ENCODE data around the gene MINDY2.

MINDY2 gene

GRCh38 chr15:58749532-58750337, 21.4 kb upstream of the MINDY2 start, which contains the start of gene ADAM10:
Gene ADAM10, minus strand, starts transcription at chr15:58749707. Its CDS starts 173 bp downstream, at chr15:58749534.
- no peak for TF ChIP-seq CTCF (IDR thresholded peaks at IDR 0.05; ENCODE audit: low read depth, low read length, missing control alignments)
- H3K4me3 ChIP-seq (ENCODE audit: low read depth, low read length), result peak within 1 kb of the TSS; percentile 61
- peak; percentile 94 for DNase-seq (ENCODE audit: low read depth)
- in situ Hi-C loops (cut with HindIII; ENCODE audit: low sequenced_read_pairs), result no loop called here

- DNase-seq (ENCODE audit: low read depth), result no peak
- no peak overlapping the region for H3K4me3 ChIP-seq (ENCODE audit: low read depth, low read length)
- in situ Hi-C loops (cut with HindIII; ENCODE audit: low sequenced_read_pairs), result no loop called here
- TF ChIP-seq CTCF (IDR thresholded peaks at IDR 0.05; ENCODE audit: low read depth, low read length, missing control alignments), result no peak
These were observed 18.4 kb upstream of the MINDY2 start for GRCh38 chr15:58752716-58753115.

GRCh38 chr15:58755350-58755749, 15.8 kb upstream of the MINDY2 start:
- DNase-seq (ENCODE audit: low read depth), result no peak
- H3K4me3 ChIP-seq (ENCODE audit: low read depth, low read length), result no peak overlapping the region
- no peak for TF ChIP-seq CTCF (IDR thresholded peaks at IDR 0.05; ENCODE audit: low read depth, low read length, missing control alignments)
- in situ Hi-C loops (cut with HindIII; ENCODE audit: low sequenced_read_pairs), result no loop called here

GRCh38 chr15:58755956-58756355, 15.1 kb upstream of the MINDY2 start:
- in situ Hi-C loops (cut with HindIII; ENCODE audit: low sequenced_read_pairs), result no loop called here

GRCh38 chr15:58758141-58758540, 13.0 kb upstream of the MINDY2 start:
- H3K4me3 ChIP-seq (ENCODE audit: low read depth, low read length), result no peak overlapping the region
- in situ Hi-C loops (cut with HindIII; ENCODE audit: low sequenced_read_pairs), result no loop called here
- TF ChIP-seq CTCF (IDR thresholded peaks at IDR 0.05; ENCODE audit: low read depth, low read length, missing control alignments), result peak; percentile 31
- DNase-seq (ENCODE audit: low read depth), result no peak

More at GRCh38 chr15:58755956-58756355, 15.1 kb upstream of the MINDY2 start:
- no peak for TF ChIP-seq CTCF (IDR thresholded peaks at IDR 0.05; ENCODE audit: low read depth, low read length, missing control alignments)
- no peak for DNase-seq (ENCODE audit: low read depth)
- H3K4me3 ChIP-seq (ENCODE audit: low read depth, low read length), result no peak overlapping the region

- in situ Hi-C loops (cut with HindIII; ENCODE audit: low sequenced_read_pairs), result no loop called here
- DNase-seq (ENCODE audit: low read depth), result no peak
- H3K4me3 ChIP-seq (ENCODE audit: low read depth, low read length), result no peak overlapping the region
- TF ChIP-seq CTCF (IDR thresholded peaks at IDR 0.05; ENCODE audit: low read depth, low read length, missing control alignments), result no peak
These were observed 10.6 kb upstream of the MINDY2 start for GRCh38 chr15:58760385-58761009.

Measured in astrocyte of the cerebellum (primary cell).